Panc1 (cell line): Measurements from ENCODE around the gene ACTL6A. TPM values are rescaled to one million over a fixed set of nuclear protein-coding genes. Genes with fewer than 3 reads are reported as not detected.
A peak's percentile ranks its signal among the peaks of the same experiment; 100 is the strongest.

Experiments used
- ATAC-seq: fragments of 200-7000 bp; cut with Tn5 transposase; 2 replicates; pipeline ENCODE4 v1.9.1; 2020; ENCODE audit warnings: mild to moderate bottlenecking, moderate library complexity
- BruUV-seq: library from RNA; stranded (reverse); fragments of 400-500 nt; replicated peaks from 2 replicates; lab custom pipeline; 2021; lab: Mats Ljungman, UMichigan
- CTCF ChIA-PET: fragments of 300-600 bp; sonication (Branson Sonifier 250); formaldehyde crosslinking; loops from one replicate; lab custom pipeline; 2022; ENCODE audit warnings: antibody characterized with exemption; lab: Charles Lee
- POLR2A ChIA-PET: fragments of 300-600 bp; sonication (Branson Sonifier 250); formaldehyde crosslinking; loops from one replicate; lab custom pipeline; 2022; ENCODE audit warnings: antibody characterized with exemption; lab: Charles Lee
- DNase-seq: peaks from one replicate; pipeline ENCODE4 v3.0.0-alpha.2; 2010; ENCODE audit warnings: low read depth, low spot score
- H3K27ac ChIP-seq: 2 replicates; pipeline ENCODE4 v1.5.1; 2011; ENCODE audit warnings: mild to moderate bottlenecking, low read length, inconsistent platforms
- H3K27me3 ChIP-seq: fragments of 200-500 bp; sonication (Bioruptor generic); 2 replicates; pipeline ENCODE4 v1.6.0; 2014; ENCODE audit warnings: low read length, inconsistent platforms; ENCODE audit not compliant: control insufficient read depth, insufficient read depth
- H3K36me3 ChIP-seq: fragments of 200-500 bp; sonication (Bioruptor generic); 2 replicates; pipeline ENCODE4 v1.5.1; 2014; ENCODE audit warnings: inconsistent platforms, mild to moderate bottlenecking, low read length, moderate library complexity; ENCODE audit not compliant: control insufficient read depth, insufficient read depth
- H3K4me1 ChIP-seq: 2 replicates; pipeline ENCODE4 v1.5.1; 2011; ENCODE audit warnings: inconsistent platforms, mild to moderate bottlenecking, low read length, moderate library complexity; ENCODE audit not compliant: control insufficient read depth, insufficient read depth
- H3K4me3 ChIP-seq, 2 experiments: 2 replicates each; pipeline ENCODE4 v1.5.1; 2011 to 2012; ENCODE audit warnings: low read depth in 2 of 2, low read length in 2 of 2, mild to moderate bottlenecking in 2 of 2, inconsistent platforms in 1 of 2, moderate library complexity in 1 of 2
- H3K9me3 ChIP-seq: fragments of 200-500 bp; sonication (Bioruptor generic); 2 replicates; pipeline ENCODE4 v1.5.1; 2014; ENCODE audit warnings: low read depth, mild to moderate bottlenecking, inconsistent platforms, low read length, moderate library complexity; ENCODE audit not compliant: control insufficient read depth, insufficient read depth
- CTCF ChIP-seq: fragments of 450-650 bp; IDR thresholded peaks from 2 replicates; pipeline ENCODE4 v1.5.1; 2017; ENCODE audit warnings: mild to moderate bottlenecking
- POLR2AphosphoS5 ChIP-seq: IDR thresholded peaks from 2 replicates; pipeline ENCODE4 v1.6.1; 2012; ENCODE audit warnings: mild to moderate bottlenecking, low read depth, low read length, moderate library complexity
- REST ChIP-seq, 2 experiments: IDR thresholded peaks; 2 replicates each; pipeline ENCODE4 v1.6.1; 2011 to 2012; ENCODE audit warnings: low read depth in 2 of 2, control low read depth in 1 of 2, low read length in 1 of 2, mild to moderate bottlenecking in 1 of 2, moderate library complexity in 1 of 2; ENCODE audit not compliant: insufficient read depth in 1 of 2
- SIN3A ChIP-seq: IDR thresholded peaks from 2 replicates; pipeline ENCODE4 v1.6.1; 2012; ENCODE audit warnings: low read depth, mild to moderate bottlenecking, low read length, moderate library complexity, borderline replicate concordance; ENCODE audit not compliant: insufficient read depth
- TCF7L2 ChIP-seq: IDR thresholded peaks from 2 replicates; pipeline ENCODE4 v1.6.1; 2011; ENCODE audit warnings: mild to moderate bottlenecking, low read depth, low read length, inconsistent platforms
- in situ Hi-C: cut with HindIII; loops from 2 replicates; pipeline ENCODE4 v1.10.0; 2016; ENCODE audit warnings: low sequenced_read_pairs, low pct_unique_long_range_greater_than_20kb
- intact Hi-C: fragments of 100-400 bp; cut with micrococcal nuclease; formaldehyde crosslinking; loops from one replicate; pipeline ENCODE4 v1.10.0; 2022; ENCODE audit not compliant: unreplicated experiment
- total RNA-seq: library from RNA; stranded (reverse); gene quantifications from one replicate; pipeline ENCODE4 v1.2.1, GENCODE V29; 2021; ENCODE audit not compliant: unreplicated experiment

ACTL6A gene
- total RNA-seq, 1 experiment from 2014 or later = 122 TPM

GRCh38 chr3:179613807-179614206 lies 51.1 kb downstream of the ACTL6A start:
- Histone ChIP-seq H3K9me3 (no peaks in the 10 kb centered on the region), H3K4me3 (no peak overlapping the region), H3K4me1 (no peaks in the 10 kb centered on the region; the same call in 1 of the 2 replicates), H3K27ac (no peak overlapping the region), H3K27me3 (no peaks in the 10 kb centered on the region), H3K36me3 (peaks cover 13% of the 10 kb centered on the region)
- BruUV-seq = no TSS peak
- ATAC-seq (peak; percentile 38; the same call in 1 of the 2 replicates), DNase-seq (no peak)
- TF ChIP-seq POLR2AphosphoS5 (no peak), CTCF (no peak), REST (IDR thresholded peaks at IDR 0.05; ENCODE audit: insufficient read depth in 1 of 2, low read depth in 2 of 2, low read length in 1 of 2) (no peak), TCF7L2 (no peak), SIN3A (no peak)
- in situ Hi-C loops = no loop called here
- ChIA-PET CTCF (no interaction called here), POLR2A (no interaction called here)
- intact Hi-C loops = no loop called here

- DNase-seq (no peak), ATAC-seq (no peak)
- no peak overlapping the region for H3K4me3 ChIP-seq
- H3K9me3 ChIP-seq = no peaks in the 10 kb centered on the region
- ChIA-PET CTCF (no interaction called here), POLR2A (interaction anchor here (0.7 kb wide), 1 partner anchor 558 kb away, joined by 5 read pairs; no protein-coding TSS in a partner anchor)
- H3K4me1 ChIP-seq = no peaks in the 10 kb centered on the region; the same call in 1 of the 2 replicates
- intact Hi-C loops (no loop called here), in situ Hi-C loops (no loop called here)
- peaks cover 16% of the 10 kb centered on the region for H3K36me3 ChIP-seq
- no peak overlapping the region for H3K27ac ChIP-seq
- no TSS peak for BruUV-seq
- no peaks in the 10 kb centered on the region for H3K27me3 ChIP-seq
- no peak for TF ChIP-seq REST (IDR thresholded peaks at IDR 0.05; ENCODE audit: insufficient read depth in 1 of 2, low read depth in 2 of 2, low read length in 1 of 2)
Observed at GRCh38 chr3:179615458-179616173, 52.9 kb downstream of the ACTL6A start.
